Nephron (organoid): ENCODE results near the gene FAM117B.

Experiments used
- H3K27ac Mint-ChIP-seq, 3 experiments: 2 replicates each; pipeline ENCODE4 v1.8.0; 2020; ENCODE audit warnings: mixed read lengths in 3 of 3, mild to moderate bottlenecking in 2 of 3, moderate library complexity in 1 of 3
- H3K27me3 Mint-ChIP-seq: 2 replicates; pipeline ENCODE4 v1.8.0; 2021; ENCODE audit warnings: low read depth, mild to moderate bottlenecking, moderate library complexity, mixed read lengths
- H3K36me3 Mint-ChIP-seq: 2 replicates; pipeline ENCODE4 v1.8.0; 2020; ENCODE audit warnings: low read depth, mixed read lengths
- H3K4me1 Mint-ChIP-seq: 2 replicates; pipeline ENCODE4 v1.8.0; 2020; ENCODE audit warnings: mixed read lengths
- H3K4me3 Mint-ChIP-seq, 3 experiments: 2 replicates each; pipeline ENCODE4 v1.8.0; 2020; ENCODE audit warnings: mild to moderate bottlenecking in 3 of 3, mixed read lengths in 3 of 3, moderate library complexity in 2 of 3
- H3K9me3 Mint-ChIP-seq: 2 replicates; pipeline ENCODE4 v1.8.0; 2020; ENCODE audit warnings: mixed read lengths
- TF ChIP-seq, protein P1 (sequence below), 3 experiments: fragments of 200-600 bp; sonication (generic); IDR thresholded peaks; one replicate each; pipeline ENCODE4 v1.5.0; 2021; ENCODE audit warnings: antibody characterized with exemption in 3 of 3; ENCODE audit not compliant: unreplicated experiment in 3 of 3

FAM117B gene

DNA sequence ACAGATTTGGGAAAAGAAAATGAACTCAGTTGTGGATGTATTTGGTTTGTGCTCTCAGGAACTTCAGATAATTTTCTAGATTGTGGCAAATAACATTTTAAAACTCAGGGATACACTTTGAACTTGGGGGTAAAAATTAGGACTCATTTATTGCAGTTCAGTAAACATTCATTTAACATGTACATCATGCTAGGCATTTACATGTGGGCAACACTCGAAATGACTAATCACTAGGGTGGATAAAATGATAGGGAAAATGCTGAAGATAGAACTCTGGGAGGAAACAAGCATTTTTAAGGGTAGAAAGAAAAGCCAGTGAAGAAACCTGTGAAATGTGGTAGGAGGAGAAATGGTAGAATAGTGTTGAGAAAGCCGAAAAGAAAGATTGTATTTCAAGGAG lies 7.8 kb downstream of the FAM117B start:
- Mint-ChIP-seq H3K4me1 (peaks cover 6% of the 10 kb centered on the region), H3K27ac (no peak overlapping the region), H3K27me3 (no peaks in the 10 kb centered on the region), H3K36me3 (peaks cover 5% of the 10 kb centered on the region), H3K9me3 (no peaks in the 10 kb centered on the region), H3K4me3 (no peak overlapping the region)
- TF ChIP-seq, protein P1, sequence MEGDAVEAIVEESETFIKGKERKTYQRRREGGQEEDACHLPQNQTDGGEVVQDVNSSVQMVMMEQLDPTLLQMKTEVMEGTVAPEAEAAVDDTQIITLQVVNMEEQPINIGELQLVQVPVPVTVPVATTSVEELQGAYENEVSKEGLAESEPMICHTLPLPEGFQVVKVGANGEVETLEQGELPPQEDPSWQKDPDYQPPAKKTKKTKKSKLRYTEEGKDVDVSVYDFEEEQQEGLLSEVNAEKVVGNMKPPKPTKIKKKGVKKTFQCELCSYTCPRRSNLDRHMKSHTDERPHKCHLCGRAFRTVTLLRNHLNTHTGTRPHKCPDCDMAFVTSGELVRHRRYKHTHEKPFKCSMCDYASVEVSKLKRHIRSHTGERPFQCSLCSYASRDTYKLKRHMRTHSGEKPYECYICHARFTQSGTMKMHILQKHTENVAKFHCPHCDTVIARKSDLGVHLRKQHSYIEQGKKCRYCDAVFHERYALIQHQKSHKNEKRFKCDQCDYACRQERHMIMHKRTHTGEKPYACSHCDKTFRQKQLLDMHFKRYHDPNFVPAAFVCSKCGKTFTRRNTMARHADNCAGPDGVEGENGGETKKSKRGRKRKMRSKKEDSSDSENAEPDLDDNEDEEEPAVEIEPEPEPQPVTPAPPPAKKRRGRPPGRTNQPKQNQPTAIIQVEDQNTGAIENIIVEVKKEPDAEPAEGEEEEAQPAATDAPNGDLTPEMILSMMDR (IDR thresholded peaks at IDR 0.05; ENCODE audit: unreplicated experiment in 3 of 3) = no peak

DNA sequence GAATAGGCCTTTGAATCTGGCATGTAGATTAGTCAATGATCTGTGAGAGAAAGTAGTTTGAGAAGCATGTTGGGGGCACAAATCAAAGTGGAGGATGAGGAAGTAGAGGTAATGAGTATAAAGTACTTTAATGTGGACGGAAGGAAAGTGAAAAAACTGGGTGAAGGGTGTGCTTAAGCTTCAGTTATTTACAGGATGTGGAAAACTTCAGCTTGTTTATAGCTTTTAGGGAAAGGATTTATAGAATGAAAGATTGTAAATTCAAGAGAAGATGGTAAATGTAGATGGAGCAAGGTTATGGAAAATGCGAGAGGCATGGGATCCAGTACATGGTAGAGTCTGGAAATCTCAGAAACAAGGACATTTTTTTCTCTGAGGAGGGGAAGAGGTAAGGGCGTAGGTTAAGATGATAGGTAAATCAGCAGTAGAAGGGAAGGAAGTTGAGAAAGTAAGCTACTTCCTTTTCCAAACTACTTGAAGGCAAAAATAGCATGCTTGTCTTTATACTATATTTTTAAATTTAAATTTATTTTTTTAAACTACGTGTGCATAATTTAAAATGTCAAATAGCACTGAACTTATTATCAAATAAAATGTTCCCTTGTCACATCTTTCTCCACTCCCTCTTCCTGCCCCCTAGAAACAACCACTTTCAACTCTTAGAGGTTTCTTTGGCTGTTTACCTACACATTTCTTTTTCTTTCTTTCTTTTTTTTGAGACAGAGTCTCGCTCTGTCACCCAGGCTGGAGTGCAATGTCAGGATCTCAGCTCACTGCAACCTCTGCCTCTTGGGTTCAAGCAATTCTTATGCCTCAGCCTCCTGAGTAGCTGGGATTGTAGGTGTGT lies 8.5 kb downstream of the FAM117B start:
- H3K4me3 Mint-ChIP-seq = no peak overlapping the region
- no peak overlapping the region for H3K27ac Mint-ChIP-seq
- no peaks in the 10 kb centered on the region for H3K9me3 Mint-ChIP-seq
- peaks cover under 1% of the 10 kb centered on the region for H3K36me3 Mint-ChIP-seq
- TF ChIP-seq, protein P1 (IDR thresholded peaks at IDR 0.05; ENCODE audit: unreplicated experiment in 3 of 3) = no peak
- no peaks in the 10 kb centered on the region for H3K27me3 Mint-ChIP-seq
- H3K4me1 Mint-ChIP-seq = peaks cover 6% of the 10 kb centered on the region

DNA sequence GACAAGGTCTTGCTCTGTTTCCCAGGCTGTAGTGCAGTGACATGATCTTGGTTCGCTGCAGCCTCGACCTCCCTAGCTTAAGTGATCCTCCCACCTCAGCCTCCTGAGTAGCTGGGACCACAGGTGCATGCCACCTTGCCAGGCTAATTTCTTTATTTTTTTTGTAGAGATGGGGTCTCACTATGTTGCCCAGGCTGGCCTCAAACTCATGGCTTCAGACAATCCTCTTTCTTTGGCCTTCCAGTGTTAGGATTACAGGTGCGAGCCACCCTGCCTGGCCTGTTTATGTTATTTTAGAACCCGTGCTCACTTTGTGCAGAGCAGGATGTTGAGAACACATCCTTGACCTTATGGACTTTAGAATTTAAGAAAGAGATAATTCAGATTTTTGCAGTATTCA lies 17.4 kb downstream of the FAM117B start:
- H3K27me3 Mint-ChIP-seq = no peaks in the 10 kb centered on the region

DNA sequence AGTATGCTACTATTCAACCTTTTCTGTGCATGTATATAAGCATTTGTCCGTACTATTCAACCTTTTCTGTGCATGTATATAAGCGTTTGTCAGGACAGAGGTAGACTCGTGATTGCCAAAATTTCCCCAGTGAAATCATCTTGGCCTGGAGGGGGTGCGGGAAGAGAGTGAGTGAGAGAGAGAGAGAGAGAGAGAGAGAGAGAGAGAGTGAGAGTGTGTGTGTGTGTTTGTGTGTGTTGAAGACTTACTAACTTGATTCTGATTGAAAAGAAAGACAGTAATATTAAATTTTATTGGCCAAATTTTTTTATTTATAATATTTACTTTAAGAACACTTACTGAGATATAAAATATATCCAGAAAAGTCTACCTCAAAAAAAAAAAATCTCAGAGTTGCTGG lies 19.1 kb downstream of the FAM117B start:
- H3K4me1 Mint-ChIP-seq = peaks cover 13% of the 10 kb centered on the region
- peaks cover 9% of the 10 kb centered on the region for H3K36me3 Mint-ChIP-seq
- H3K27ac Mint-ChIP-seq = no peak overlapping the region
- no peak overlapping the region for H3K4me3 Mint-ChIP-seq
- H3K27me3 Mint-ChIP-seq = no peaks in the 10 kb centered on the region
- H3K9me3 Mint-ChIP-seq = no peaks in the 10 kb centered on the region
- TF ChIP-seq, protein P1 (IDR thresholded peaks at IDR 0.05; ENCODE audit: unreplicated experiment in 3 of 3) = no peak

More for the DNA sequence above, 17.4 kb downstream of the FAM117B start:
- no peak overlapping the region for H3K27ac Mint-ChIP-seq
- H3K4me1 Mint-ChIP-seq = peaks cover 13% of the 10 kb centered on the region
- no peaks in the 10 kb centered on the region for H3K9me3 Mint-ChIP-seq
- H3K36me3 Mint-ChIP-seq = peaks cover 9% of the 10 kb centered on the region
- TF ChIP-seq, protein P1 (IDR thresholded peaks at IDR 0.05; ENCODE audit: unreplicated experiment in 3 of 3) = no peak
- H3K4me3 Mint-ChIP-seq = no peak overlapping the region

DNA sequence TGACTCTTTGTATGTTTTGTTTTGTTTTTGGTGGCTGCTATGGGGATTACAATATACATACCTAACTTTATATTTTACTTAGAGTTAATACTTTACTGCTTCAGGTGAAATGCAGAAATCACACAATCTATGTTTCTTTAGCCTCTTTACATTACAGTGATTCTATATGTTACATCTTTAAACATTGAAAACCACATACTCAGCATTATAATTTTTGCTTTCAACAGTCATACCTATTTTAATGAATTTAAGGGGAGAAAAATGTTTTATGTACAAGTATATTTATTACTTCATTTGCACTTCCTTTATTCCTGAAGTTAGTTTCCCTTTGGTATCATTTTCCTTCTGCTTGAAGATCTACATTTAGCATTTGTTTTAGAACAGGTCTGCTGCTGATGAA lies 23.1 kb downstream of the FAM117B start:
- TF ChIP-seq, protein P1 (IDR thresholded peaks at IDR 0.05; ENCODE audit: unreplicated experiment in 3 of 3) = no peak
- H3K4me3 Mint-ChIP-seq = no peak overlapping the region
- peaks cover 13% of the 10 kb centered on the region for H3K4me1 Mint-ChIP-seq
- peaks cover 11% of the 10 kb centered on the region for H3K36me3 Mint-ChIP-seq
- no peaks in the 10 kb centered on the region for H3K27me3 Mint-ChIP-seq
- H3K9me3 Mint-ChIP-seq = no peaks in the 10 kb centered on the region
- H3K27ac Mint-ChIP-seq = no peak overlapping the region

DNA sequence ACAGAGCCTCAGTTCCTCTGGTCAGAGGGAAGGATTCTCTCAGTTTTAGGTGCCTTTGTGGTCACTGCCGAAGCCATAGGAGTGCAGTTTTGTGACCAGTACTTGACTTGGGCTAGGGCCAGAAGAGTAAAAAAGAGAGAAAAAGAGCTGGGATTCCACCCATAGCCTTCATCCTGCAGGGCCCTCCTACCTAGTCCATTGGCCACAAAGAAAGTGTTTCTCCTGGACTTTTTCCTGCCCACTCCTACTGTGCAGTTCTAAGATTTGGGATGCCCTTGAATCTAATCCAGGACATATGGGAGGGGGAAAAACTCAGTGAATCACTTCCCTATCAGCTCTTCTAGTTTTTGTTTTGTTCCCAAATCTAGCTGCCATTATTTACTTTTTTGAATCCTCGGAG lies 26.0 kb downstream of the FAM117B start:
- H3K27ac Mint-ChIP-seq = no peak overlapping the region
- H3K36me3 Mint-ChIP-seq = peaks cover 8% of the 10 kb centered on the region
- no peak overlapping the region for H3K4me3 Mint-ChIP-seq
- H3K9me3 Mint-ChIP-seq = no peaks in the 10 kb centered on the region
- peaks cover 8% of the 10 kb centered on the region for H3K4me1 Mint-ChIP-seq
- H3K27me3 Mint-ChIP-seq = no peaks in the 10 kb centered on the region
- TF ChIP-seq, protein P1 (IDR thresholded peaks at IDR 0.05; ENCODE audit: unreplicated experiment in 3 of 3) = no peak
